Spinal cord (tissue), 10 donors: ENCODE results near the gene TTC17. TPM values are rescaled to one million over a fixed set of nuclear protein-coding genes. Genes with fewer than 3 reads are reported as not detected.
"Not testable (repeated sequence)": the region's sequence is repeated elsewhere in the genome, so short reads cannot be mapped to it uniquely, and the experiment has no call there.

Experiments used
- DNase-seq, 6 donors: peaks; one replicate each; pipeline versions ENCODE4 v3.0.0 to v3.0.0-alpha.2; 2013 to 2015; ENCODE audit warnings: low spot score in 6 of 6, low read depth in 4 of 6
- H3K27ac ChIP-seq: one replicate; pipeline ENCODE4 v1.5.1; 2013; ENCODE audit warnings: low read depth, low read length, control low read depth
- H3K27me3 ChIP-seq: one replicate; pipeline ENCODE4 v1.6.1; 2013; ENCODE audit warnings: low read length; ENCODE audit not compliant: control insufficient read depth, insufficient read depth
- H3K36me3 ChIP-seq: one replicate; pipeline ENCODE4 v1.6.1; 2013; ENCODE audit warnings: low read length; ENCODE audit not compliant: control insufficient read depth, insufficient read depth
- H3K4me1 ChIP-seq: one replicate; pipeline ENCODE4 v1.6.1; 2013; ENCODE audit warnings: low read length; ENCODE audit not compliant: control insufficient read depth, insufficient read depth
- H3K4me3 ChIP-seq: one replicate; pipeline ENCODE4 v1.5.1; 2013; ENCODE audit warnings: low read depth, low read length, control low read depth
- H3K9me3 ChIP-seq: one replicate; pipeline ENCODE4 v1.6.1; 2013; ENCODE audit warnings: low read length; ENCODE audit not compliant: control insufficient read depth, insufficient read depth
- WGBS: methylation state at CpG from one replicate; pipeline ENCODE4 v1.1.5; 2013; ENCODE audit warnings: missing lambda C conversion rate; ENCODE audit not compliant: insufficient coverage; 5-methylcytosine and 5-hydroxymethylcytosine counted together
- long read RNA-seq, 4 donors: transcript quantifications; one replicate each; lab custom pipeline, GENCODE V29; 2026
- polyA plus RNA-seq, 2 donors: library from polyadenylated mRNA; unstranded; fragments of 120-200 nt; gene quantifications; one replicate each; pipeline ENCODE4 v1.2.1, GENCODE V29; 2013; ENCODE audit not compliant: insufficient read length in 2 of 2
- total RNA-seq, 2 donors: library from RNA; depleted of rRNA in 1 of 2; stranded (reverse); fragments of 120-200 nt in 1 of 2; fragments of >200 nt in 1 of 2; gene quantifications; one replicate each; pipeline versions ENCODE4 v1.2.3 to v1.2.4, GENCODE V29; 2013 to 2014
- donor health status: healthy.

TTC17 gene, protein sequence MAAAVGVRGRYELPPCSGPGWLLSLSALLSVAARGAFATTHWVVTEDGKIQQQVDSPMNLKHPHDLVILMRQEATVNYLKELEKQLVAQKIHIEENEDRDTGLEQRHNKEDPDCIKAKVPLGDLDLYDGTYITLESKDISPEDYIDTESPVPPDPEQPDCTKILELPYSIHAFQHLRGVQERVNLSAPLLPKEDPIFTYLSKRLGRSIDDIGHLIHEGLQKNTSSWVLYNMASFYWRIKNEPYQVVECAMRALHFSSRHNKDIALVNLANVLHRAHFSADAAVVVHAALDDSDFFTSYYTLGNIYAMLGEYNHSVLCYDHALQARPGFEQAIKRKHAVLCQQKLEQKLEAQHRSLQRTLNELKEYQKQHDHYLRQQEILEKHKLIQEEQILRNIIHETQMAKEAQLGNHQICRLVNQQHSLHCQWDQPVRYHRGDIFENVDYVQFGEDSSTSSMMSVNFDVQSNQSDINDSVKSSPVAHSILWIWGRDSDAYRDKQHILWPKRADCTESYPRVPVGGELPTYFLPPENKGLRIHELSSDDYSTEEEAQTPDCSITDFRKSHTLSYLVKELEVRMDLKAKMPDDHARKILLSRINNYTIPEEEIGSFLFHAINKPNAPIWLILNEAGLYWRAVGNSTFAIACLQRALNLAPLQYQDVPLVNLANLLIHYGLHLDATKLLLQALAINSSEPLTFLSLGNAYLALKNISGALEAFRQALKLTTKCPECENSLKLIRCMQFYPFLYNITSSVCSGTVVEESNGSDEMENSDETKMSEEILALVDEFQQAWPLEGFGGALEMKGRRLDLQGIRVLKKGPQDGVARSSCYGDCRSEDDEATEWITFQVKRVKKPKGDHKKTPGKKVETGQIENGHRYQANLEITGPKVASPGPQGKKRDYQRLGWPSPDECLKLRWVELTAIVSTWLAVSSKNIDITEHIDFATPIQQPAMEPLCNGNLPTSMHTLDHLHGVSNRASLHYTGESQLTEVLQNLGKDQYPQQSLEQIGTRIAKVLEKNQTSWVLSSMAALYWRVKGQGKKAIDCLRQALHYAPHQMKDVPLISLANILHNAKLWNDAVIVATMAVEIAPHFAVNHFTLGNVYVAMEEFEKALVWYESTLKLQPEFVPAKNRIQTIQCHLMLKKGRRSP
- 100 to 1,000 TPM; 107 to 122 TPM for total RNA-seq
- polyA plus RNA-seq, result 10 to 100 TPM; 69.1 to 94.3 TPM
- long read RNA-seq, donor 1, full-length matches to known transcripts, result 11 of 22 reads
- long read RNA-seq, donor 1, partial matches to known transcripts, result 11 of 22 reads
- long read RNA-seq, donor 1, other reads (novel, unspliced or antisense), result 0 of 22 reads
- long read RNA-seq, donor 2, full-length matches to known transcripts, result 3 of 11 reads
- long read RNA-seq, donor 2, partial matches to known transcripts, result 8 of 11 reads
- long read RNA-seq, donor 2, other reads (novel, unspliced or antisense), result 0 of 11 reads
- long read RNA-seq, donor 3, partial matches to known transcripts, result 14 of 18 reads
- long read RNA-seq, donor 3, other reads (novel, unspliced or antisense), result 0 of 18 reads
- long read RNA-seq, donor 4, partial matches to known transcripts, result 60 of 78 reads
- long read RNA-seq, donor 4, other reads (novel, unspliced or antisense), result 7 of 78 reads

DNA sequence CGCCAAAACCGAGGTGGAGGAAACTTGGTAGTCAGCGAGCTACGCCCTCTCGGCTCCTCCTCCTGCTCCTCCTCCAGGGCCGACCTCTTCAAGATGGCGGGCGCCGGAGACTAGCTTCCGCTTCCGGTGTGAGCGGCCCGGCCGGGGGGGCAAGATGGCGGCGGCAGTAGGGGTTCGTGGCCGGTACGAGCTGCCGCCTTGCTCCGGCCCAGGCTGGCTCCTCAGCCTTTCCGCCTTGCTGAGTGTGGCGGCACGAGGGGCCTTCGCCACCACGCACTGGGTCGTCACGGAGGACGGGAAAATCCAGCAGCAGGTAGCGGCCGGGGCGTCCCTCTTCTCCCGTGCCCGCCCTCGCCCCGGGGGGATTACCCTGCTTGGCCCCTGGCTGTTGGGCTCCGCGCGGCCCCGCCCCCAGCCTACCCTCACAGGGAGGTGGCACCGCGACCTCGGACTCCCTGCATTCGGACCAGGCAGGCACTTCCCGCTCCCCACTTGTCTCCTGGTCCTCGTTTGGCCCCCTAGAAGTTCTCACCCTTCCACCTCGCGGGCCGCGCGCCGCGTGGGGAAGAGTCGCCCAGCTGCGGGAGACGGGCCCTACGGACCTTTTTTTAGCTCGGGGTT is at the start of gene TTC17:
TSS of gene TTC17 (plus strand) at position 120 of the 621 bp plus-strand sequence. CDS start at position 155, 35 bp downstream.
- H3K36me3 ChIP-seq, result peaks cover 4% of the 10 kb centered on the region
- peak within 1 kb of the TSS; percentile 86 for H3K27ac ChIP-seq
- WGBS, result under 1% methylated on average over 58 of the region's 58 CpGs
- H3K9me3 ChIP-seq, result no peaks in the 10 kb centered on the region
- H3K4me1 ChIP-seq, result peaks cover 4% of the 10 kb centered on the region
- H3K27me3 ChIP-seq, result no peaks in the 10 kb centered on the region
- DNase-seq, result peak; percentile 72 to 98 (median 88)
- peak within 1 kb of the TSS; percentile 96 for H3K4me3 ChIP-seq

DNA sequence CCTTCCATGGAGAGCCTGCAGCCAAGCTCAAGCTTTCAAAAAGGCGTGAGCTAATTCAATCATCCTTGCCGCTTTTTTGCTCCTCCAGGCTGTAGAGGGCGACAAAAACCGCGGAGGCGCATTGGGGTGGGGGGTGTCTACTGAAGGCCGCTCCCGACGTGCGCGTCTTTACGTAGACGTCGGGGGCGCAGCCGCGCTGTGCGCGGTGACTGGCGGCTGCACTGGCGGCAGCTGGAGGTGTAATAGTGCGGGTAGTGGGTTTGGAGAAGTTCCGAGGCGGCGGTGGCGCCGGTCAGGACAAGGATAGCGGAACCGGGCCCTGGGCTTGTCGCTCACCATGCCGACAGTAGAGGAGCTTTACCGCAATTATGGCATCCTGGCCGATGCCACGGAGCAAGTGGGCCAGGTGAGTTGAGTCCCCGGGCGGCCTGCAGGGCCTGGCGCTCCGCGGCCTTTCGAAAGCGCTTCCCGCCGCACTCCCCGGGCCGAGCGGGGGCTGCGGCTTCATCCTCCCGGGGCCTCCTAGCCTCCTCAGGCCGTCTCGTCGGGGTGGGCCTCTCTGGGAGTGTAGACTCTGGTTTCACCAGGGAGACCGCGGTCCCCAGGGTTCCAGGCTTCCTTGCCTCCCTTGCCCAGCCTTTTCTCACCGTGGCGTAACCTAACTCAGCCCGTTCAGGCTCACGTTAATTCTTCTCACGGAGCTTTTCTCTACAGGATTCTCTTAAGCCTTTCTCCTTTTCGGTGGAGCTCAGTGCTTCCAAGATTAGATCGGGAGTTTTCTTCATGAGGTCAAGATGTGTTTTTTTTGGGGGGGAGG is 46.7 kb upstream of the TTC17 start, which contains the start of gene API5:
TSS of gene API5 (plus strand) at position 206 of the 817 bp plus-strand sequence. CDS start at position 338, 132 bp downstream.
- H3K27ac ChIP-seq, result peak within 1 kb of the TSS; percentile 79
- DNase-seq, result peak; percentile 90 to 99 (median 94)
- H3K27me3 ChIP-seq, result no peaks in the 10 kb centered on the region
- H3K4me3 ChIP-seq, result peak within 1 kb of the TSS; percentile 88
- under 1% methylated on average over 56 of the region's 60 CpGs for WGBS
- peaks cover 12% of the 10 kb centered on the region for H3K4me1 ChIP-seq
- no peaks in the 10 kb centered on the region for H3K36me3 ChIP-seq
- H3K9me3 ChIP-seq, result no peaks in the 10 kb centered on the region

DNA sequence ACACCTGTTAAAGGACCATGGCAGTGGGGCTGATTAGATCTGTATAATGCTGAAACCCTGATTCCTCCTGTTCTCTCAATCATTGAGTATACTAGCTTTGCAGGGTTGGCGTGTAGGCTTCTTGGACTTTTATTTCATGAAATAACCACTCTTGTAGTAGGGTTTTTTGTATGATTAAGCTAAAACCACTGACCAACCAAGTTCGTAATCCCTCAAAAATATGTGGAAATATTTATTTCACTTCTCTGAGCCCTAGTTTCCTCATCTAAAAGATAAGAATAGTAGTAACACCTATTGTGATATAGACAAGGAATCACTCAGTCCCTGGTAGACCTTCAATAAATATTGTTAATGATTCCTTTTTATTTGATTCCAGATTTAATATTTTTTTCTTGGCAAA is 42.8 kb upstream of the TTC17 start:
- no CpG with 5 or more reads among the region's 2 CpGs for WGBS
- no peak overlapping the region for H3K27ac ChIP-seq
- DNase-seq, result no peak
- H3K4me1 ChIP-seq, result peaks cover 12% of the 10 kb centered on the region
- H3K4me3 ChIP-seq, result no peak overlapping the region
- no peaks in the 10 kb centered on the region for H3K9me3 ChIP-seq
- no peaks in the 10 kb centered on the region for H3K27me3 ChIP-seq
- H3K36me3 ChIP-seq, result peaks cover 3% of the 10 kb centered on the region

DNA sequence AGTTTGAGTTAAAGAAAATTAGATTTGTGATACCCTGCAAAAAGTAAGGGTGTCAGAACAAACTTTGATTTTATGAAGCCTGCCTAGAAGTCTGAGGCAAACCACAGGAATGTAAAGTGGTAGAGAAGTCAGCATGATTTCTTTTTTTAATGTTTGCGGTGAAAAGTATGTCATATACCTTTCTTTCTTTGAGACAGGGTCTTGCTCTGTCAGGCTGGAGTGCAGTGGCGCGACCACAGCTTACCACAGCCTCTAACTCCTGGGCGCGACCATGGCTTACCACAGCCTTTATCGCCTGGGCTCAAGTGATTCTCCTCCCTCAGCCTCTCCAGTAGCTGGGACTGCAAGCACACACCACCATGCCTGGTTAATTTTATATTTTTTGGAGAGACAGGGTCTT is 42.3 kb upstream of the TTC17 start:
- 100% methylated on average over 1 of the region's 6 CpGs for WGBS
- Histone ChIP-seq H3K36me3 (peaks cover 3% of the 10 kb centered on the region), H3K4me3 (no peak overlapping the region), H3K4me1 (peaks cover 12% of the 10 kb centered on the region), H3K9me3 (no peaks in the 10 kb centered on the region), H3K27me3 (no peaks in the 10 kb centered on the region), H3K27ac (no peak overlapping the region)
- DNase-seq, result no peak

DNA sequence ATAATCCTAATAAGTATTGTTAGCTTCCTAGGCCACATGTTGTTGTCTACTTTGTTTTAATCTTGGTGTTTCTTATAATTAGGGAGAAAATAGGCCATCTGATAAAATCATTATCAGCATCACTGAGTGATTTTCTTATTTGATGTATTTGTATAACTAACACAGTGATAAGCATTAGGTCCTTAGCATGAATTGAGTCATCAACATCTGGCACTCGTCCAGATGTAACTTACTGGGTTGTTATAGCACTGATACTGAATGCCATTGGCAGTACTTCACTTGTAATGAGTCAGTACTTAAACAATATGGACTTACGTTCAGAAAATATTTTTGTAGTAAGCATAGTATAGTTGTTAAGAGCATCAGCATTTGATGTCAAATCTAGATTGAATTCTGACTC is 30.7 kb upstream of the TTC17 start:
- no peaks in the 10 kb centered on the region for H3K9me3 ChIP-seq
- no peaks in the 10 kb centered on the region for H3K27me3 ChIP-seq
- no peak overlapping the region for H3K4me3 ChIP-seq
- WGBS, result no CpG with 5 or more reads among the region's 2 CpGs
- no peaks in the 10 kb centered on the region for H3K4me1 ChIP-seq
- DNase-seq, result no peak
- H3K36me3 ChIP-seq, result peaks cover 26% of the 10 kb centered on the region
- no peak overlapping the region for H3K27ac ChIP-seq

DNA sequence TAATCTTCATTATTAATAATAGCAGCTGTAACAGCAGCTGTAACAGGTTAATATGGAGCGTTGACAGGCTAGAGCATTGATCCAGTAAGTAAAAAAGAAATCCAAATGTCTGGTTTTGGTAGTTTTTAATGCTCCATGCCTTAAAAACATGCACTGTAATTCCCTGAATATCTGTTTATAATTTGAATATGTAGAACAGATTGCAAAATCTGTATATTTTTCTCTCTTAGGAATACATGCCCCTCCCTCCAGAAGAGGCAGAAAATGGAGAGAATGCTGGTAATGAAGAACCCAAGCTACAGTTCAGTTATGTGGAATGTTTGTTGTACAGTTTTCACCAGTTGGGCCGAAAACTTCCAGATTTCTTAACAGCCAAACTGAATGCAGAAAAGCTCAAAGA is 30.2 kb upstream of the TTC17 start:
- peaks cover 24% of the 10 kb centered on the region for H3K36me3 ChIP-seq
- no CpG with 5 or more reads among the region's 2 CpGs for whole genome bisulfite sequencing

DNA sequence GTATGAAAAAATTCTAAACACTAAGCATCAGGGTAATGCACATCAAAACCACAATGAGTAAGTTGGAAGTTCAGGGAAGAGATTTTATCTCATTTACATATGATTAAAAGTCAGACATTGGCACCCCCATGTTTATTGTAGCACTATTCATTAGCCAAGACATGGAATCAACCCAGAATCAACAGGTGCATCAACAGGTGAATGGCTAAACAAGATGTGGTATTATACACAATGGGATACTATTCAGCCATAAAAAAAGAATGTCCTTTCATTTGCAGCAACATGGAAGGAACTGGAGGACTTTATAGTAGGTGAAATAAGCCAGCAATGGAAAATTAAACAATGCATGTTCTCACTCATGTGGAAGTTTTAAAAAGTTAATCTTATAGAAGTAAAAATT is 17.6 kb upstream of the TTC17 start:
- Histone ChIP-seq H3K4me3 (no peak overlapping the region), H3K4me1 (no peaks in the 10 kb centered on the region), H3K36me3 (peaks cover 15% of the 10 kb centered on the region), H3K27me3 (no peaks in the 10 kb centered on the region), H3K27ac (no peak overlapping the region), H3K9me3 (no peaks in the 10 kb centered on the region)
- no peak for DNase-seq

More for the DNA sequence above, 30.2 kb upstream of the TTC17 start:
- Histone ChIP-seq H3K27ac (no peak overlapping the region), H3K4me3 (no peak overlapping the region), H3K27me3 (no peaks in the 10 kb centered on the region), H3K9me3 (no peaks in the 10 kb centered on the region), H3K4me1 (no peaks in the 10 kb centered on the region)
- no peak for DNase-seq

DNA sequence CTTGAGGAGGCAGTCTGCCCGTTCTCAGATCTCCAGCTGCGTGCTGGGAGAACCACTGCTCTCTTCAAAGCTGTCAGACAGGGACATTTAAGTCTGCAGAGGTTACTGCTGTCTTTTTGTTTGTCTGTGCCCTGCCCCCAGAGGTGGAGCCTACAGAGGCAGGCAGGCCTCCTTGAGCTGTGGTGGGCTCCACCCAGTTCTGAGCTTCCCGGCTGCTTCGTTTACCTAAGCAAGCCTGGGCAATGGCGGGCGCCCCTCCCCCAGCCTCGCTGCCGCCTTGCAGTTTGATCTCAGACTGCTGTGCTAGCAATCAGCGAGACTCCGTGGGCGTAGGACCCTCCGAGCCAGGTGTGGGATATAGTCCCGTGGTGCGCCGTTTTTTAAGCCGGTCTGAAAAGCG is 7.3 kb upstream of the TTC17 start:
- H3K9me3 ChIP-seq, H3K36me3 ChIP-seq, H3K4me1 ChIP-seq, H3K27me3 ChIP-seq, H3K27ac ChIP-seq, DNase-seq, H3K4me3 ChIP-seq: not testable (repeated sequence)
- no CpG with 5 or more reads among the region's 17 CpGs for WGBS
